BE2C (cell line): ENCODE results near the gene SPATA24.

Experiments used
- DNase-seq: peaks from one replicate; pipeline ENCODE4 v3.0.0-alpha.2; 2020
- H3K27me3 ChIP-seq: fragments of 250-450 bp; sonication (Bioruptor Pico); 2 replicates; pipeline ENCODE4 v1.5.1; 2020; ENCODE audit warnings: mild to moderate bottlenecking
- H3K36me3 ChIP-seq: fragments of 250-450 bp; sonication (Bioruptor Pico); 2 replicates; pipeline ENCODE4 v1.5.1; 2020; ENCODE audit warnings: mild to moderate bottlenecking
- H3K4me1 ChIP-seq: fragments of 250-450 bp; sonication (Bioruptor Pico); 2 replicates; pipeline ENCODE4 v1.5.1; 2020
- H3K4me3 ChIP-seq: 2 replicates; pipeline ENCODE4 v1.5.1; 2011; ENCODE audit warnings: low read depth, low read length
- H3K9me3 ChIP-seq: fragments of 250-450 bp; sonication (Bioruptor Pico); 2 replicates; pipeline ENCODE4 v1.5.1; 2020
- CTCF ChIP-seq: IDR thresholded peaks from 2 replicates; pipeline ENCODE4 v1.5.1; 2012; ENCODE audit warnings: mild to moderate bottlenecking, low read depth, low read length

SPATA24 gene

GRCh38 chr5:139376364-139376763, 27.5 kb downstream of the SPATA24 start:
- TF ChIP-seq CTCF: no peak
- Histone ChIP-seq H3K9me3 (no peaks in the 10 kb centered on the region), H3K36me3 (peaks cover 13% of the 10 kb centered on the region), H3K4me3 (no peak overlapping the region), H3K27me3 (no peaks in the 10 kb centered on the region), H3K4me1 (no peaks in the 10 kb centered on the region)
- no peak for DNase-seq

GRCh38 chr5:139374909-139375308, 29.0 kb downstream of the SPATA24 start:
- TF ChIP-seq CTCF: 0 out of 2 replicates have a peak, but pooled peaks have one; percentile 3

DNA sequence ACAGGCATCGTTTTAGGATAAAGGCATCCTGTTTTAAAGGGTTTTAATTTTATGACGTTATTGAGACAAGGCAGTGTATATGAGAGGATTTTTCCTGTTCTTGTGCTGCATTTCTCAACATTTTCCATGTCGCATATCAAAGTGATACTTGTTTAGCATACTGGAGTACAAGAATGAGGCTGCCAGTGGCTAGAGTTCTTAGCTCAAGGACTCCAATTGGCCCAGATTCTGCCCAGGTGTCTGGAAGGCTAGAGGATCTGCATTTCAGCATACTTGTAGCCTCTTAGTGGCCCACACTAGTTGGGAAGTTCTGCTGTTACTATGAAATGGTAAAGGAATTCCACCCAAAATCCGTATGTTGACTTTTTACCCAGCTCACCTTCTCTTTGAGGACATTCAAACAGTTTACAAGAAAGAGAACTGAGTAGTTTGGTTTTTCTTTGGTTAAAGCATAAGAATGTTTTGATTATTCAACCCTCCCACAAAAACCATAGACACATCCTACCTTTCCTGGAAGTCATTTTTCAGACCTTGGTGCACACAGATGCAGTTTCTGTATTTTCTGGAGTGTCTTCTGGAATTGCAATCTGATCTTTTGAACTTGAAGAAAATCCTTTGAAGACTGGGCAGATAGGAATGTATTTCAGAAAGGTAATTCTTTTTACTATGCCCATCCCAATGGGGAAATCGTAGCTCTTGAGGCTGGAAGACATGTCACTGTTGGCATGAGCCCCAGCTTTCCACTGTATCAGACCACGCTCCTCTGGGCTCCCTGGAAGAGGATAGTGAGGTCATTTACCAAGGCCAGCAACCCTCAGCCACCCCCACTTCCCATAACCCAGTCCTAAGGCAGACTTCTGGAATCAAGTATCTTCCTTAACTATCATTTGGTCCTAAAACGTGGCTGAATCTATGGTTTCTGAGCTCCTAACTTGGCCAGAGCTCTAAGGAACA, 32.1 kb downstream of the SPATA24 start:
- no peak for TF ChIP-seq CTCF
- no peak overlapping the region for H3K4me3 ChIP-seq
- peaks cover 35% of the 10 kb centered on the region for H3K36me3 ChIP-seq
- H3K4me1 ChIP-seq: no peaks in the 10 kb centered on the region
- no peak for DNase-seq
- H3K9me3 ChIP-seq: no peaks in the 10 kb centered on the region
- H3K27me3 ChIP-seq: no peaks in the 10 kb centered on the region

More at GRCh38 chr5:139374909-139375308, 29.0 kb downstream of the SPATA24 start:
- no peaks in the 10 kb centered on the region for H3K27me3 ChIP-seq
- peaks cover 16% of the 10 kb centered on the region for H3K36me3 ChIP-seq
- no peak overlapping the region for H3K4me3 ChIP-seq
- no peak for DNase-seq
- no peaks in the 10 kb centered on the region for H3K4me1 ChIP-seq
- H3K9me3 ChIP-seq: no peaks in the 10 kb centered on the region

GRCh38 chr5:139369181-139369580, 34.7 kb downstream of the SPATA24 start:
- no peak for TF ChIP-seq CTCF
- no peak for DNase-seq
- Histone ChIP-seq H3K36me3 (peaks cover 58% of the 10 kb centered on the region), H3K27me3 (no peaks in the 10 kb centered on the region), H3K4me3 (no peak overlapping the region), H3K9me3 (no peaks in the 10 kb centered on the region), H3K4me1 (no peaks in the 10 kb centered on the region)

- H3K27me3 ChIP-seq: no peaks in the 10 kb centered on the region
- no peak for DNase-seq
- peaks cover 64% of the 10 kb centered on the region for H3K36me3 ChIP-seq
- H3K9me3 ChIP-seq: no peaks in the 10 kb centered on the region
- no peak overlapping the region for H3K4me3 ChIP-seq
- TF ChIP-seq CTCF: peak; percentile 33
- H3K4me1 ChIP-seq: no peaks in the 10 kb centered on the region
These were observed 35.3 kb downstream of the SPATA24 start for GRCh38 chr5:139368613-139369012.

DNA sequence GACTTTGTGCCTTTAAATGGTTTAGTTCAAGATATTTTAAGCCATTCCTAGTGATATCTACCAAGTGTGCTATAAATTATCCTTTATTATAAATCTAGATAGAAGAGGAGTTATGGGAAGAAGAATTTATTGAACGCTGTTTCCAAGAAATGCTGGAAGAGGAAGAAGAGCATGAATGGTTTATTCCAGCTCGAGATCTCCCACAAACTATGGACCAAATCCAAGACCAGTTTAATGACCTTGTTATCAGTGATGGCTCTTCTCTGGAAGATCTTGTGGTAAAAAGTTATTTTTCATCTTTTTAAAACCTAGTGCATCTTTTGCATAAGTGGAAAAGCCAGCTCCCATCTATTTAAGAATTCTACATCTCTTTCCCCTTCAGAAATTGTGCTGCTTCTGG, 39.4 kb downstream of the SPATA24 start:
- Histone ChIP-seq H3K36me3 (peaks cover 50% of the 10 kb centered on the region), H3K4me1 (no peaks in the 10 kb centered on the region), H3K27me3 (no peaks in the 10 kb centered on the region), H3K9me3 (no peaks in the 10 kb centered on the region), H3K4me3 (no peak overlapping the region)
- no peak for DNase-seq
- no peak for TF ChIP-seq CTCF
